ENCODE measurements around the gene CAPN12. TPM values are rescaled to one million over a fixed set of nuclear protein-coding genes. Genes with fewer than 3 reads are reported as not detected.

The CAPN12 gene
- total RNA-seq, 3 donors from 2014 or later: 3.1 to 15.9 (median 14.9) TPM

GRCh38 chr19:38699647-38700349, 44.5 kb downstream of the CAPN12 start:
- TF ChIP-seq, protein P1, sequence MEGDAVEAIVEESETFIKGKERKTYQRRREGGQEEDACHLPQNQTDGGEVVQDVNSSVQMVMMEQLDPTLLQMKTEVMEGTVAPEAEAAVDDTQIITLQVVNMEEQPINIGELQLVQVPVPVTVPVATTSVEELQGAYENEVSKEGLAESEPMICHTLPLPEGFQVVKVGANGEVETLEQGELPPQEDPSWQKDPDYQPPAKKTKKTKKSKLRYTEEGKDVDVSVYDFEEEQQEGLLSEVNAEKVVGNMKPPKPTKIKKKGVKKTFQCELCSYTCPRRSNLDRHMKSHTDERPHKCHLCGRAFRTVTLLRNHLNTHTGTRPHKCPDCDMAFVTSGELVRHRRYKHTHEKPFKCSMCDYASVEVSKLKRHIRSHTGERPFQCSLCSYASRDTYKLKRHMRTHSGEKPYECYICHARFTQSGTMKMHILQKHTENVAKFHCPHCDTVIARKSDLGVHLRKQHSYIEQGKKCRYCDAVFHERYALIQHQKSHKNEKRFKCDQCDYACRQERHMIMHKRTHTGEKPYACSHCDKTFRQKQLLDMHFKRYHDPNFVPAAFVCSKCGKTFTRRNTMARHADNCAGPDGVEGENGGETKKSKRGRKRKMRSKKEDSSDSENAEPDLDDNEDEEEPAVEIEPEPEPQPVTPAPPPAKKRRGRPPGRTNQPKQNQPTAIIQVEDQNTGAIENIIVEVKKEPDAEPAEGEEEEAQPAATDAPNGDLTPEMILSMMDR (IDR thresholded peaks at IDR 0.05): no peak
- ATAC-seq (no peak), DNase-seq (no peak)
- no peaks in the 10 kb centered on the region for H3K9me3 ChIP-seq
- H3K36me3 ChIP-seq (ENCODE audit: low read depth): peaks cover 15% of the 10 kb centered on the region
- H3K4me3 ChIP-seq: no peak overlapping the region
- intact Hi-C loops (cut with DNase I, micrococcal nuclease): no loop called here
- peaks cover 54% of the 10 kb centered on the region for H3K4me1 ChIP-seq (ENCODE audit: low read depth)

DNA sequence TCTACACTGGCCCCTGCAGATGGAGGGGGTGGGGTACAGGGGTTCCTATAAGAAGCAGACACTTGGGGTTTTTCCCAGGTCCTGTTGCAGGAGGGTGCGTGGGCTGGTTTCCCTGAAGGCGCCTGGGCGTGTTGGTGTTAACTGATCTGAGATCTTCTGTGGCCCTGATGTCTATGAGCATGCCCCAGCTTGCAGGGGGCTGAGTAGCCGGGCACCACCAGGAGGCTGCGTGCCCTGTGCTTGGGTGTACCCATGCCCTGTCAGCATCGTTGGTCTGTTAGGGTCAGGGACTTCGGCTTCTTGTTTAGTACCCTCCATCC, 45.3 kb downstream of the CAPN12 start:
- ATAC-seq (no peak), DNase-seq (no peak)
- Histone ChIP-seq H3K9me3 (no peaks in the 10 kb centered on the region), H3K36me3 (ENCODE audit: low read depth) (peaks cover 10% of the 10 kb centered on the region), H3K4me1 (ENCODE audit: low read depth) (peaks cover 63% of the 10 kb centered on the region), H3K4me3 (no peak overlapping the region)
- TF ChIP-seq, protein P1 (IDR thresholded peaks at IDR 0.05): no peak
- intact Hi-C loops (cut with DNase I, micrococcal nuclease): no loop called here

DNA sequence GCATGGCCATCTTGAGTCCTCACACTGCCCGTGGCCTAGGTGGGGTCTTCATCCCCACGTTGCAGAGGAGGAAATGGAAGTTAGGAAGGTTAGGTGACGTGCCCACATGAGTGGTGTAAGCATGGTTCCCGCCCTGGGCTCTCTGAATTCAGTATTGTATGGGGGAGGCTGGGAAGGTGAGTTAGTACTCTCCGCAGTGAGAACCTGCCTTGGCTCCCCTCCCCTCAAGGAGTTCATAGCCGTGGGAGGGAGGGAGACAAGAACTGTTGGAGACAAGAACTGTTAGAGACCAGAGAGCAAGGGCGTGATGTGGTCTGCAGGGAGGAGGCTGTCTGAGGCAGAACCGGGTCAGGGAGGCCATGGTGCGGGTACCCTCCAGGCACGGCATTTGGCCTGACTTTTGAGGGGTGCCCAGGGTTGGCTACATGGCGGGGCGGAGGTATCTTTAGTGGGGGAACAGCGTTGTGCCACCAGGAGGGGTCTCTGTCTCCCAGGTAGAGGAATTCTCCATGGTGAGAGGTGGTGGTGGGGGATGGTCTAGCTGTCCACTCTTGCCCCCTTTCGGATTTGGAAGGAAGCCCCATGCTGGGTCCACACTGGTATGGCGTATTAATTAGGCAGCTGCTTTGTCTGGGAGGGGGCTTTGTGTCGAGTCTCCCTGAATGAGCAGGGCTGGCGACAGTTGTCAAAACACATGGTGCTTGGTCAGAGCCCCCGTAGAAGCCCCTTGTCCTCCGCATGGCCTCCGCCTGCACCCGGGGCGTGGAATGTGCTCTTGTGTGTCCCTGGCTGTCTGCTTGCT, 45.8 kb downstream of the CAPN12 start:
- TF ChIP-seq, protein P1 (IDR thresholded peaks at IDR 0.05): no peak
- no peak for ATAC-seq
- no peak for DNase-seq
- Histone ChIP-seq H3K4me1 (ENCODE audit: low read depth) (peaks cover 68% of the 10 kb centered on the region), H3K36me3 (ENCODE audit: low read depth) (peaks cover 10% of the 10 kb centered on the region), H3K9me3 (no peaks in the 10 kb centered on the region), H3K4me3 (no peak overlapping the region)
- intact Hi-C loops (cut with DNase I, micrococcal nuclease): no loop called here

GRCh38 chr19:38697641-38698071, 46.6 kb downstream of the CAPN12 start:
- TF ChIP-seq, protein P1 (IDR thresholded peaks at IDR 0.05): no peak
- intact Hi-C loops (cut with DNase I, micrococcal nuclease): no loop called here
- ATAC-seq (peak; percentile 30), DNase-seq (no peak)
- Histone ChIP-seq H3K4me1 (ENCODE audit: low read depth) (peaks cover 74% of the 10 kb centered on the region), H3K9me3 (no peaks in the 10 kb centered on the region), H3K36me3 (ENCODE audit: low read depth) (peaks cover 10% of the 10 kb centered on the region), H3K4me3 (no peak overlapping the region)

- Histone ChIP-seq H3K4me3 (no peak overlapping the region), H3K9me3 (no peaks in the 10 kb centered on the region), H3K36me3 (ENCODE audit: low read depth) (peaks cover 6% of the 10 kb centered on the region), H3K4me1 (ENCODE audit: low read depth) (peaks cover 79% of the 10 kb centered on the region)
- TF ChIP-seq, protein P1 (IDR thresholded peaks at IDR 0.05): no peak
- intact Hi-C loops (cut with DNase I, micrococcal nuclease): no loop called here
- no peak for DNase-seq
- ATAC-seq: no peak
These were observed 47.1 kb downstream of the CAPN12 start for GRCh38 chr19:38697197-38697596.

Measured in mucosa of descending colon (tissue), 3 donors.